T-helper 22 cell (primary cell): Measurements from ENCODE around the gene OGFOD3.

Experiments used
- DNase-seq: peaks from one replicate; pipeline ENCODE4 v3.0.0-alpha.2; 2020; ENCODE audit warnings: low read depth

The OGFOD3 gene

DNA sequence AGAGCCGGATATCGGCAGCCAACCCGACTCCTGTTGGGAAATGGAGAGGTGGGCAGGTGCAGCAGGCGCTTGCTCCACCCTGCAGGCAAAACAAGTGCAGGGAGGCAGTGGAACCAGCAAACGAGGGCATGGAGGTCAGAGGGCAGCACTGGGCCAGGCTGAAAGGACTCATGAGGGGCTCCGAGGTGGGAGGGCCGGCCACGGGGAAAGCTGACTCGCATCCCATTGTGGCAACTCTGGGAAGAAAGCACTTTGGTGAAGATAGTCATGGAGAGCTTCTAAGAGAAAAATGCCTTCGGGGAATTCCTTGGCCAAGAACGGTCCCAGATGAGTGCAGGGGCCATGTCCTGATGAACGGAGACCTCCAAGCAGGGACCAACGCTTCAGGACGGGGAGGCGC, 27.7 kb upstream of the OGFOD3 start:
- no peak for DNase-seq

DNA sequence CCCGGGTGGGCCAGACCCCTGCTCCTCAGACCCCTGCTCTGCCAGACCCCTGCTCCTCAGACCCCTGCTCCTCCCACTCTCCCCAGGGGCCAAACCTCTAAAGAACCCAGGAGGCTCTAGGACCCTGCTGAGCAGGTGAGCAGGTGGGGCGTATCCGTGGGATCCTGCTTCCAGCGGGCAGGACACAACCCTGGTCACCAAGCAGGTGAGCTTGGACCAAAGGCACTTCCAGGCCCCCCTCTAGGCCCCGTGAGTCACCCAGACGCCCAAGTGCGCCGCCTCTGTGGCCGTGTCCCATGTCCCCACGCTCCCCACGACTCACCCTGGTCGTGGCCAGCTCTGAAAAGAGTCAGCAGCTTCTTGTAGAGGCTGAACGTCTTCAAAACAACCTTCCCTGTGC, 27.2 kb upstream of the OGFOD3 start:
- no peak for DNase-seq

DNA sequence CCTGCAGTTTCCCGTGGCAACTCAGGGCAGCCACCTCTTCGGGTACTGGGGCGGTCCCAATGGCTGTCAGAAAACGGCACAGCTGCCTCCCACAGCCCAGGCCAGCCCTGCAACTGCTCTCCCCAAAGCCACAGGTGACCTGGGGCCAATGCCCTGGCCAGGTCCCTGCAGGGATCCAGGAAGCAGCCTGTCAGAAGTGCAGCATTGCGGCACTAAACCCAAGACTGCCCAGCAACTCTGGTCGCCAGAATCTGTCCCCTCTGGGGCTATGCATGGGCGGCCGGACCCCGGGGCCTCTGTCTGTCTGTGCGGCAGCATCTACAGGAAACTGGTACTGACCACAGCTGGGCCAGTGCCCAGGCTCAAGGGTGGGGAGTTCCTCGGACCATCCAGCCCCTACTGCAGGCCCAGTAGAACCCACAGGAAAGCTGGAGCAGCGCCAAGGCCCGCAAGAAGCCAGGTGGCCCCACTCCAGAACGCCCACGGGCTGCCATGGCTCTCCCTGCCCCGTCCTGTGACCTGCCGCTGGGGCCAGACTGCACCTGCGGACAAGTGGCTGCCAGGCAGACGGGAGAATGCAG, 26.6 kb upstream of the OGFOD3 start:
- DNase-seq = no peak

DNA sequence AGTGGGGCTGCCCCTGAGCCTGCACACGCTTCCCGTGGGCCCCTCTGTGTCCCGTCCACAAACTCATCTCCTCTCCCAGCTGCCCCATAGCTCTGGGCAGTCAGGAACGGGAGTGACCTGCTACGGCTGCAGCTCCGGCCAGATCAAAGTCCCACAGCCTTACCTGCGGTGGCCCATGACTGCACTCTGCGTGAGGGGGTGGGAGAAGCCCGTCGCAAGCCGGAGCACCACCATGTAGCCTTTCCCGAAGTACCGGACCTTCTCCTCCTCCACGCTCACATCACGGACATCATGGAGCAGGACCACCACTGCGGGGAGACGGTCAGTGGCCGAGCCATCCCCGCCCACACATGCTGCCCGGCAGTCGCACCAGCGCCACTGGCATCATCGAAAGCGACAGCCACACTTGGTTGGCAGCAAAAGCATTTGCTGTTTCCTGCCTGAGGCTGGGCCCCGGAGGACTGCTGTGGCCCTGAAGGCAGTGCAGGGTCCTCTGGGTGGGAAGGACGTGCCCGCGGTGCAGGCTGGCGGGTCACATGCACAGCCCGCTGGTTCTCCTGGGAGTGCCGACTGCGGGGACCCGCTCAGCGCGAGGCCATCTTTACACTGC, 26.0 kb upstream of the OGFOD3 start:
- no peak for DNase-seq

DNA sequence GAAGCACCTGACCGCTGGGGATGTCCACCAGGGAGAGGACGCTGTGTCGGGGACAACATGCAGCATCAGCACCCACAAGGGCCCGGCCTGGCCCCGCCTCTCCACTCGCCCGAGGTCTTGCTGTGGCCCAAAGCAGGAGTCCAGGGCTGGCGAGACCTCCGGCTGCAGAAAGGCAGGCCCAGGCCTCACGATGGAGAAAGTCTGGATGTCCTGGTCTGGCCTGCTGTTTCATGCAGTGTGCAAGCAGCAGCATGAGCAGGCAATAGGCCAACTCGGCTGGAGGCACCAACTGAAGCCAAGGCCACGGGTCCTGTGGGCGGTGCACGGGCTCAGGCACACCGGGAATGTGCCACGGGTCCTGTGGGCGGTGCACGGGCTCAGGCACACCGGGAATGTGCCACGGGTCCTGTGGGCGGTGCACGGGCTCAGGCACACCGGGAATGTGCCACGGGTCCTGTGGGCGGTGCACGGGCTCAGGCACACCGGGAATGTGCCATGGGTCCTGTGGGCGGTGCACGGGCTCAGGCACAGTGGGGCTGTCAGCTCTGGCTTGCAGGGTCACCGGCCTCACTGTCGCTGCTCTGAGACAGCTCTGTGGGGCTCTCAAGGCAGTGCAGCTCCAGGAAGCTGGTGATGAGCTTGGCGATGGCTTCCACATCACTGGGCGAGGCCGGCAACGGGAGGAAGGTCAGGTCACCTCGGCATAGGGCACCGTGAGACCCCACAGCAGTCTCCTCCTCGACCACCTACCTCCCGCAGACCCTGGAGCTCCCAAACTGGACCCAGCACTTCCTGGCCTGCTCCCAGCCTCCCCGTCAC, 25.3 kb upstream of the OGFOD3 start:
- no peak for DNase-seq

DNA sequence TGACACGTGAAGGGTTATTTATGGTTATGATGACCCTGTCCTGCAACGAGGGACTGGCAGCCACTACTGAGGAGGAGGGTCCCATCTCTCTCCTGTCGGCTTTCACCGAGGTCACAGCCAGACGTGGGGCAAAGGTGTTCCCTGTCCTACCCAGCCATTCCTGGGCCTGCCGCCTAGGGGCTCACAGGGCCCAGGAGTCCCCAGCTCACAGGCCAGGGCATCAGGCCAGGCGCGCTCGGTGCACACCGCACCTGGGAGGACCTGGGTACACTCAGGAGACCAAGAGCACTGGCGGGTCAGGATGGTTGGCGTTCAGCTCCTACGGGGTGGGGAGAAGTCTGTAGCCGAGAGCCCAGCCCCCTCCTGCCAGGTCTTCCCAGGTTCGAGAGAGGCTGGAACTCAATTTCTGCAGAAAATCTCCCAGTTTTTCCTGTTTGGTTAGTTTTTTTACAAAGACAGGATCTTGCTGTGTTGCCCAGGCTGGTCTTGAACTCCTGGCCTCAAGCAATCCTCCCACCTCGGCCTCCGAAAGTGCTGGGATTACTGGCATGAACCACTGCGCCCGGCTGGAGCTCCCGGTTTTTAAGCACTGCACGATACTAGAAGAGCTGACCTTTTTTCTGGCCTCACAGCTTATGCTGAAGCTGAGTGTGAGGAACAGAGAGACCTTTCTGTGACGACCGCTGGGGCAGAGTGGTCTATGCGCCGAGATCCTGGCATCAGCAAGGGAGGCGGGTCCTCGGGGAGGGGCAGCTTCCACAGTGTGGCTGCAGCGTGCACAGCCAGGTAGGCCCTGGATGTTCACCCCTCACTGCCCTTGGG, 24.5 kb upstream of the OGFOD3 start:
- no peak for DNase-seq

DNA sequence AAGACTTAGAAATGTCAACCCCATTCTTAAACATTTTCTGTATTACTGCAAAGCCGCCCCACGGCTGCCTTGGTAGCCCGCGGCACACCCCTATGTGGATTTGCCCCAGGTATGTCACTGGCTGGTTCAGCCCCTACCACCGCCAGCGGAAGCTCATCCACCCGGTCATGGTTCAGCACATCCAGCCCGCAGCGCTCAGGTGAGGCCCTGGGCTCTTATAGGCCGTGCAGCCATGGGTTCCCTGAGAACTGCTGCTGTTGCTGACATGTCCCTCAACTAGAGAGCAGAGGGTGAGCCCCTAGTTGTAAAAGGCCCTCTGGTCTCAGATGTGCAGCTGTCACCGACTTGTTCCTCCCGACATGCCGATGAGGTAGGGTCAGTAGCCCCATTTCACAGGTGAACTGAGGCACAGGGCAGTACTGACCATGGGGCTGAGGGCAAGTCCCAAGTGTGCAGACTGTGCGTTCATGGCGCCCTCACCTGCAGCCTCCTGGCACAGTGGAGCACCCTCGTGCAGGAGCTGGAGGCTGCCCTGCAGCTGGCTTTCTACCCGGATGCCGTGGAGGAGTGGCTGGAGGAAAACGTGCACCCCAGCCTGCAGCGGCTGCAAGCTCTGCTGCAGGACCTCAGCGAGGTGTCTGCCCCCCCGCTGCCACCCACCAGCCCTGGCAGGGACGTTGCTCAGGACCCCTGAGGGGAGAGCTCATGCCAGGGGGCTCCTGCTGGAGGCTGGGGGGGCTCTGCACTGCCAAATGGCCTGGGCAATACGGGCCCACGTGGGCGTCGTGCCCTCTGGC, 23.5 kb upstream of the OGFOD3 start:
- DNase-seq = no peak

DNA sequence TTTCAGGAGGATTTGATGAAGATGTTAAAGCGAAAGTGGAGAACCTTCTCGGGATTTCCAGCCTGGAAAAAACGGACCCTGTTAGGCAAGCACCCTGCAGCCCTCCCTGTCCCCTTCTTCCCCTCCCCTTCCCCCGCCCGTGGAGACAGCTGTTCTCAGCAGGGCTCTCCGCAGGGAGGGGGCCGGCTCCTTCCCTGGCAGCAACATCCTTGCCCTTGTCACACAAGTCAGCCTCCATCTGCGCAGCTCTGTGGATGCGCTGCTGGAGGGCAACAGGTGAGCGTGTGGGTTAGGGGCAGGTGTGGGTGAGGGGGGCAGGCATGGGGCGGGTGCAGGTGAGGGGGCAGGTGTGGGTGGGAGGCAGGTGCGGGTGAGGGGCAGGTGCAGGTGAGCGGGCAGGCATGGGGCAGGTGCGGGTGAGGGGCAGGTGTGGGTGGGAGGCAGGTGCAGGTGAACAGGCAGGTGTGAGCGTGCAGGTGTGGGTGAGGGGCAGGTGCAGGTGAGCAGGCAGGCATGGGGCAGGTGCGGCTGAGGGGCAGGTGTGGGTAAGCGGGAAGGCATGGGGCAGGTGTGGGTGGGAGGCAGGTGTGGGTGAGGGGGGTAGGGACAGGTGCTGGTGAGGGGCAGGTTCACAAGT, 22.7 kb upstream of the OGFOD3 start:
- DNase-seq = no peak

DNA sequence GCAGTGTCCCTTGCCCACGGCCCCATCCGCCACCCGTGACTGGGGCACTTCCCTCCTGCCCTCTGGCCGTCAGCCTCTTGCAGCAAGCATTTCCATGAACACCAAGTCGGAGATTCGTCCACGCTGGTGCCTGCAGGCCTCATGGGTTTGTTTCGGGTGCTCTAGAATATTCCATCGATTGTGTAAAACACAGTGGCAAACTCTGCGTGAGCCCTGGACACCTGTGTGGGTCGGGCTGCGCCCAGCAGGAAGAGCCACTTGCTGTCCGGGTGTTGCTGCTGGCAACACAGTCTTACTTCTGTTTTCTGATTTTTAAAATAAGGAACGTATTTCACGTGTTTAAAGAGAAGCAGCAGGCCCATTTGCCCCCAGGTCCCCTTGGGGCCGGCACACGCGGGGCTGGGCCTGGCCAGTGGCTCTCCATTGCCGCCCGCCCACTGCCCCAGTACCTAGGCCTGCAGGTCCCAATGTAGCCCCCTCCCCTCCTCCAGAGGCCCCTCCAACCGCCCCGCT, 22.1 kb upstream of the OGFOD3 start:
- no peak for DNase-seq

DNA sequence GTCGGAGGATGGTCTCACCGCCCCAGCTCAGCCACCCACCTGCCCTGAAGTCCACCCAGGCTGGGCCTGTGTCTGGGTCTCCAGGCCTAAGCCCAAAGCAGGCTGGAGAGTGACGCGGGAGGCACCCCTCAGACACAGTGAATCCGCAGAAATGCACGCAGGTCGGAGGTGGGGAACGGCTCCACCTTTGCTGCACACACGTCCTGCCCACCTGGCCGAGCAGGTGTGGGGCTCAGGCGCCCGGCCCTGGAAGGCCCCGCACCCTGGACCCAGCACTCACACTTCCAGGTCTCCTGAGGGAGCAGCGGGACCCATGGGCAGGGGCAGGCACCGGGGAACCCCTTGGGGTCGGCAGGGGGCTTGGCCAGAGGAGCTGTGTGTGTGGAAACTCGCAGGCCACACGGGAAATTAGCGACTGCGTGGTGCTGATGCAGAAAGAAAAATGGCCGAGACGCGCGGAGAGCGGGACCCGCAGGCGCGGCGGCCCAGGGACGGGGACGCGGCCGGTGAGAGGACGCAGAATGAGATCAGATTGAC, 21.5 kb upstream of the OGFOD3 start:
- DNase-seq = no peak

DNA sequence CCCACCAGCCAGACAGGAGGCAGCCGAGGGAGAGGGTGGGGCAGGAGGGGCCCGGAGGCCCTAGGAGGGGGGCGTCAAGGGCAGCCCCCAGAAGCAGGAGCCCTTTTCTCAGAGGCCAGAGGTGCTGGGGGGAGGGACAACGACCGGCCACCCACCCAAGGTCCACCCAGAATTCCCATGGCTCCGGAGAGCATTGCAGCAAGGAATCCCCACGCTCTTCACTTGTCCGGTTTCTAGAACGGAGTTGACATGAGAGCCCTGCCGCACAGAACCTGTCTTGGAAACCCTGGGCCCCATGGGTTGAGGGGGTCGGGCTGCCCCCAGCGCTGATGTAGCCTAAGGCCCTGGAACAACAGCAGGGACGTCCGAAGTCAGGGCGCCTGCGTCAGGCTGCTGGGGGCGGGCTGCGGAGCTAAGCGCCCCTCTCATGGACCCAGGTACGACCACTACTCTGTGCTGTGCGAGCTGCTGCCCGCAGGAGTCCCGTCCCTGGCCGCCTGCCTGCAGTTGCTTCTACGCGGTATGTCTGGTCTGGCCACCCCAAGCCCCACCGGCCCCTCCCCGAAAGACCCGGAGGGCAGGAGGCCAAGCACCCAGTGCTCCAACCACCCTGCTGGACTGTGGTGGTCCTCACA, 20.9 kb upstream of the OGFOD3 start:
- DNase-seq = no peak

DNA sequence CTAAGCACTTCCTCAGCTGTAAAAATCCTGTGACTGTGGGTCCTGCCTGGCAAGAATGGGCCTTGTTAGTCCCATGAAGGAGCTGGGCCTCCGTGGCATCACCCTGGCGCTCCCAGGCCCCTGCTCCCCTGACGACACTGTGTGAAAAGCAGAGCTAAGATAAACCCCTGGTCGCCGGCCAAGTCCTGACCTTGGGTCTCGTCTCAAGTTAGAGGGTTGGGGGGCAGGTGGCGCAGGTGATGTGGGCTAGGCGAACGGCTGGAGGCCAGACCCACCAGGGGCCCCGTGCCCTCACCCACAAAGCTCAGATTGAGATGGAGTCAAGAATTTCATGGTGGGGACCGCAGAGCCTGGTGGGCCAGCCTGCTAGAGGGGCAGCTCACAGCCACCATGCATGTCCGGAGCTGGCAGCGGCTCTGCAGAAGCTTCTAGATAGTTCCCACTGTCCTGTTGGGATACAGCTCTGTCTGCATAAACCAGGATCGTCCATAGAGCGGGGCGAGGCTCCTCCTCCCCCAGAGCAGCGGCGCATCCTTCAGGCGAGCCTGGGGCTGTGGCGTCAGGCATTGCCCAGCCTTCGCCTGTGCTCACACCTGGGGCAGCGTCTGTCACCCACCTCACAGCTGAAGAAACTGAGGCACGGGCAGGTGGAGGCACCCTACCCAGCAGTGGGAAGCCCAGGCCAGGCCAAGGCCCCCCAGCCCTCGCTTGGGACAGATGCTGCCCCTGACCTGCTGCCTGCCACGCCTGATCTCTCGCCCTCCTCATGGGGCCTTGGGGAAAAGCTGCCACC, 20.2 kb upstream of the OGFOD3 start:
- DNase-seq = no peak

DNA sequence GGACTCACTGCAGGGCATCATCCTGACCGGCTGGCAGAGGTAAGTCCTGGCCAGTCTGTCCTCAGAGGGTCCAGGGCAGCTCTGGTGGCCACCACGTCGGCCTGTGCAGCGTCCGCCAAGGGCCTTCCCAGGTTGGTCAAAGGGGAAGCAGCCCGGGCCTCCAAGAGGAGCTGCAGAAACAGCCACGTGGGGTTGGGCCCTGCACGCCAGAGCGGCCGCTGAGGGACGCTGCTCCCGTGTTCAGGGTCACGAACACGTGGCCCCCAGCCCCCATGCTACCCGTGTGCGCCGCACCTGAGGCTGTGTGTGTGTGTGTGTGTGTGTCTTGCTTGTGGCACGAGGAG, 18.9 kb upstream of the OGFOD3 start:
- DNase-seq = no peak

DNA sequence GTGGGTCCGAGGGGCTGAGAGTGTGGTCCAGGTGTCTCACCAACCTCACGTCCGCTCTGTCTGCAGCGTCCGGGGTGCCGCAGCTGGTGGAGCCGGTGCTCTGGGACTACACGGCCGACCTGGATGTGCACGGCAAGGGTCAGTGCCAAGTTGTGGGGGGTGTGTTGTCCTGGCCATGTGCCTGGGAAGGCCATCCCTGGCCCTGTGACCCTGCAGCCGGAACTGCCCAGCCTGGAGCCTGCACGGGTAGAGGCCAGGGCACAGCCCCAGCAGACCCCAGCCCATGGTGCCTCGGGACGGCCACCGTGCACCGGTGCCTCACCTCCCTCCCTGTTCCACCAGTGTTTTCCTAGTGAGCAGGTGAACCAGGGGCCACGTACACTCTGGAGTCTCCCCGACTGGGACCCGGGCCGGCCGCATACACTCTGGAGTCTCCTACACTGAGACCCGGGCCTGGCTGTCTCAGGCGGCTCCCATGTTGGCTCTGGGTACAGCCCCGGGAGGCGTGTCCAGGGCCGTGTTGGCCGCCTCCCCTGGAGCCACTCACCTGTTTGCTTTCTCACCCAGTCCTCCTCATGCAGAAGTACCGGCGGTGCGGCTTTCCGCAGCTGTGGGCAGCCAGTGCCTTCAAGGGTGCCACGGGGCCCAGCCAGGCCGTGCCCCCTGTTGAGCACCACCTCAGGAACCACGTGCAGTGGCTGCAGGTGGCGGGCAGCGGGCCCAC, 18.4 kb upstream of the OGFOD3 start:
- no peak for DNase-seq

DNA sequence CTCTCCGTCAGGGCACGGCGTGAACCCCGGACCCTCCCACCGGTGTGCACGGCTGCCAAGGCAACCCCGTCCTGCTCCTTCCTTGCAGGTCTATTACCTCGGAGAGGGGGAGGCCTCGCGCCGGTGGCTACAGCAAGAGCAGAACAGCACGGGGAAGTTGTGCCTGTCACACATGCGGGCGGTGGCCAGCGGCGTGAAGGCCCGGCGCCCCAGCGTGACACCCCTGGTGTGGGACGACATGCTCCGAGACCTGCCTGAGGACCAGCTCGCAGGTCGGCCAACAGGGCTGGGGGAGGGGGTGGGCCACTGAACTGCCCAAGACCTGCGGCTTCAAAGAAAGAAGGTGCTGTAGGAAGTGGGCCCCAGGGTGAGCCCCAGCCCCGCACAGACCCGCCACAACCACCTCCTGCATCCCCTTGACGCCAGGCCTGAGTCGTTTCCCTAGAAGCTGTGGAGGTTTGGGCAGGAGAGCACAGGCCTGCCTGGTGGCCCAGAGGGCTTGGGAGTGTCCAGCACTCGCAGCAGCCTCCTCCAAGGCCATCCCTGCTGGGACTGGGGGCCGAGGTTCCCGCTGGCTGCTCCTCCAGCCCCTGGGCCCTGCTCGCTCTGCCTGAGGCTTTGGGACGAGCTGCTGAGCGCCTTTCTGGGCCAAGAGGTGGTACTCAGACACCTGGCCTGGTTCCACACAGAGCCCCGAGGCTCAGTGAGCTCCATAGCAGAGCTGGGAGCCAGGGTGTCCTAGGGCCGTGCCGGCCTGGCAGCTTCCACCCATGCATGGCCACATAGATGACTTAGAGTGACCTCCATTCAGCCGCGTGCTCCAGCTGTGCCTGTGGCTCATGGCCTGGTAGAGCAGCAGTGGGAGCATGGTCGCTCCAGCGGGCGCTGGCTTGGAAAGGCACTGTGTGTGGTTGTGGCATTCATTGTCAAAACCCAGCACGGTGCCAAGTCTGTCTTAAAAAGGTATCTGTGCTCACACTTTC, 17.5 kb upstream of the OGFOD3 start:
- no peak for DNase-seq

DNA sequence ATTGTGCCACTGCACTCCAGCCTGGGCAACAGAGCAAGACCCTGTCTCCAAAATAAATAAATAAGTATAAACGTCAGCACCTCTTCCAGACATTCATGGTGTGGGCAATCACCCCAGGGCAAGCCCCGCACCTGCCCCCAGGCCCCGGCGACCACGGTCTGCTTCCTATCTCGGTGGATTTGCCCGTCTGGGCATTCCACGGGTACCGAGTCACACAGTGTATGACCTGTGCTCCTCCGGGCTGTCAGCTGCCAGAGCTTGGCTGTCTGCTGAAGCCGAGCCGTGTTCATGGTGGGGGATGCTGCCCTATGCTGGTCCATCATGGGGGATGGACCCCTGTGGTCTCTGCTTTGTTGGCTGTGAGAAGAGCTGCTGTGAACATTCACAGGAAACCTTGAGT, 16.7 kb upstream of the OGFOD3 start:
- DNase-seq = no peak

DNA sequence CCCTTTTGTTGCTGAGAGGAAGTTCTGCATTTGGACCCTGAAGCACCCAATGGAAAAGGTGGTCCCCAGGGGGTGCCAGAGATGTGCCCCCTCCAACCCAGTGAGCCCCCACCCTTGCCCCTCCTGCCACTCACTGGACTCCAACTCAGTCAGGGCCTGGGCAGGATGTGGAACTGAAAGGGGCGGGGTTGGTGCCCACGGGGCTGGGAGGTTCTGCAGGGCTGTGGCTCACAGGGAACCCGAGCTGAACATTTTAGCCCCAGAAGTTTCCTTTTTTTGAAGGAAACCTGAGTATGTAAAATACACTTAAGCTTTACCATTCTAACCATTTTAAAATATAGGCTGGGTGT, 15.8 kb upstream of the OGFOD3 start:
- DNase-seq = no peak
